ENCODE measurements around the gene GABRG3.

GABRG3 gene

GRCh38 chr15:27249760-27250109, 278.8 kb downstream of the GABRG3 start:
- no peak for DNase-seq
- in situ Hi-C loops (cut with HindIII; ENCODE audit: low pct_ligation_motif_present, low pct_unique_long_range_greater_than_20kb, low sequenced_read_pairs), result no loop called here

GRCh38 chr15:27250223-27250622, 279.2 kb downstream of the GABRG3 start:
- peak; percentile 69 for DNase-seq
- in situ Hi-C loops (cut with HindIII; ENCODE audit: low pct_ligation_motif_present, low pct_unique_long_range_greater_than_20kb, low sequenced_read_pairs), result no loop called here

GRCh38 chr15:27254055-27254454, 283.1 kb downstream of the GABRG3 start:
- in situ Hi-C loops (cut with HindIII; ENCODE audit: low pct_ligation_motif_present, low pct_unique_long_range_greater_than_20kb, low sequenced_read_pairs), result no loop called here

GRCh38 chr15:27254801-27255200, 283.8 kb downstream of the GABRG3 start:
- DNase-seq, result no peak

More at GRCh38 chr15:27254055-27254454, 283.1 kb downstream of the GABRG3 start:
- DNase-seq, result no peak

GRCh38 chr15:27256446-27256845, 285.5 kb downstream of the GABRG3 start:
- in situ Hi-C loops (cut with HindIII; ENCODE audit: low pct_ligation_motif_present, low pct_unique_long_range_greater_than_20kb, low sequenced_read_pairs), result no loop called here
- no peak for DNase-seq

More at GRCh38 chr15:27254801-27255200, 283.8 kb downstream of the GABRG3 start:
- in situ Hi-C loops (cut with HindIII; ENCODE audit: low pct_ligation_motif_present, low pct_unique_long_range_greater_than_20kb, low sequenced_read_pairs), result no loop called here

GRCh38 chr15:27258287-27258686, 287.3 kb downstream of the GABRG3 start:
- no peak for DNase-seq
- in situ Hi-C loops (cut with HindIII; ENCODE audit: low pct_ligation_motif_present, low pct_unique_long_range_greater_than_20kb, low sequenced_read_pairs), result no loop called here

GRCh38 chr15:27260523-27260922, 289.5 kb downstream of the GABRG3 start:
- in situ Hi-C loops (cut with HindIII; ENCODE audit: low pct_ligation_motif_present, low pct_unique_long_range_greater_than_20kb, low sequenced_read_pairs), result no loop called here
- no peak for DNase-seq

- in situ Hi-C loops (cut with HindIII; ENCODE audit: low pct_ligation_motif_present, low pct_unique_long_range_greater_than_20kb, low sequenced_read_pairs), result no loop called here
Observed at GRCh38 chr15:27268923-27269322, 297.9 kb downstream of the GABRG3 start.

GRCh38 chr15:27271258-27271657, 300.3 kb downstream of the GABRG3 start:
- DNase-seq, result no peak
- in situ Hi-C loops (cut with HindIII; ENCODE audit: low pct_ligation_motif_present, low pct_unique_long_range_greater_than_20kb, low sequenced_read_pairs), result no loop called here

More at GRCh38 chr15:27268923-27269322, 297.9 kb downstream of the GABRG3 start:
- DNase-seq, result peak; percentile 24

GRCh38 chr15:27272427-27272826, 301.4 kb downstream of the GABRG3 start:
- in situ Hi-C loops (cut with HindIII; ENCODE audit: low pct_ligation_motif_present, low pct_unique_long_range_greater_than_20kb, low sequenced_read_pairs), result no loop called here
- DNase-seq, result no peak

- DNase-seq, result no peak
- in situ Hi-C loops (cut with HindIII; ENCODE audit: low pct_ligation_motif_present, low pct_unique_long_range_greater_than_20kb, low sequenced_read_pairs), result no loop called here
Observed at GRCh38 chr15:27273506-27273905, 302.5 kb downstream of the GABRG3 start.

GRCh38 chr15:27278761-27279160, 307.8 kb downstream of the GABRG3 start:
- DNase-seq, result no peak
- in situ Hi-C loops (cut with HindIII; ENCODE audit: low pct_ligation_motif_present, low pct_unique_long_range_greater_than_20kb, low sequenced_read_pairs), result no loop called here

GRCh38 chr15:27292641-27293040, 321.7 kb downstream of the GABRG3 start:
- DNase-seq, result no peak
- in situ Hi-C loops (cut with HindIII; ENCODE audit: low pct_ligation_motif_present, low pct_unique_long_range_greater_than_20kb, low sequenced_read_pairs), result no loop called here

GRCh38 chr15:27293607-27294006, 322.6 kb downstream of the GABRG3 start:
- in situ Hi-C loops (cut with HindIII; ENCODE audit: low pct_ligation_motif_present, low pct_unique_long_range_greater_than_20kb, low sequenced_read_pairs), result no loop called here

GRCh38 chr15:27317736-27318135, 346.8 kb downstream of the GABRG3 start:
- no peak for DNase-seq
- in situ Hi-C loops (cut with HindIII; ENCODE audit: low pct_ligation_motif_present, low pct_unique_long_range_greater_than_20kb, low sequenced_read_pairs), result no loop called here

More at GRCh38 chr15:27293607-27294006, 322.6 kb downstream of the GABRG3 start:
- no peak for DNase-seq

- no peak for DNase-seq
- in situ Hi-C loops (cut with HindIII; ENCODE audit: low pct_ligation_motif_present, low pct_unique_long_range_greater_than_20kb, low sequenced_read_pairs), result no loop called here
Observed at GRCh38 chr15:27323801-27324200, 352.8 kb downstream of the GABRG3 start.

- DNase-seq, result no peak
Observed at GRCh38 chr15:27324886-27325615, 354.1 kb downstream of the GABRG3 start.

GRCh38 chr15:27327467-27328025, 356.6 kb downstream of the GABRG3 start:
- in situ Hi-C loops (cut with HindIII; ENCODE audit: low pct_ligation_motif_present, low pct_unique_long_range_greater_than_20kb, low sequenced_read_pairs), result no loop called here
- DNase-seq, result no peak

More at GRCh38 chr15:27324886-27325615, 354.1 kb downstream of the GABRG3 start:
- in situ Hi-C loops (cut with HindIII; ENCODE audit: low pct_ligation_motif_present, low pct_unique_long_range_greater_than_20kb, low sequenced_read_pairs), result no loop called here

- DNase-seq, result no peak
- in situ Hi-C loops (cut with HindIII; ENCODE audit: low pct_ligation_motif_present, low pct_unique_long_range_greater_than_20kb, low sequenced_read_pairs), result no loop called here
Observed at GRCh38 chr15:27328186-27328585, 357.2 kb downstream of the GABRG3 start.

GRCh38 chr15:27328608-27329007, 357.6 kb downstream of the GABRG3 start:
- in situ Hi-C loops (cut with HindIII; ENCODE audit: low pct_ligation_motif_present, low pct_unique_long_range_greater_than_20kb, low sequenced_read_pairs), result no loop called here
- no peak for DNase-seq
